GM19043 (cell line): ENCODE data around the gene CTSA.

ENCODE experiments used
- ATAC-seq: cut with Tn5 transposase; IDR thresholded peaks from one replicate; pipeline ENCODE4 v1.9.1; 2021; ENCODE audit warnings: low read depth; ENCODE audit not compliant: unreplicated experiment

CTSA gene

GRCh38 chr20:45934586-45935415, 43.7 kb downstream of the CTSA start, which contains the start of gene PCIF1:
Gene PCIF1 (plus strand): TSS chr20:45934683. CDS start chr20:45939000, 4,317 bp downstream.
- peak; percentile 64 for ATAC-seq

DNA sequence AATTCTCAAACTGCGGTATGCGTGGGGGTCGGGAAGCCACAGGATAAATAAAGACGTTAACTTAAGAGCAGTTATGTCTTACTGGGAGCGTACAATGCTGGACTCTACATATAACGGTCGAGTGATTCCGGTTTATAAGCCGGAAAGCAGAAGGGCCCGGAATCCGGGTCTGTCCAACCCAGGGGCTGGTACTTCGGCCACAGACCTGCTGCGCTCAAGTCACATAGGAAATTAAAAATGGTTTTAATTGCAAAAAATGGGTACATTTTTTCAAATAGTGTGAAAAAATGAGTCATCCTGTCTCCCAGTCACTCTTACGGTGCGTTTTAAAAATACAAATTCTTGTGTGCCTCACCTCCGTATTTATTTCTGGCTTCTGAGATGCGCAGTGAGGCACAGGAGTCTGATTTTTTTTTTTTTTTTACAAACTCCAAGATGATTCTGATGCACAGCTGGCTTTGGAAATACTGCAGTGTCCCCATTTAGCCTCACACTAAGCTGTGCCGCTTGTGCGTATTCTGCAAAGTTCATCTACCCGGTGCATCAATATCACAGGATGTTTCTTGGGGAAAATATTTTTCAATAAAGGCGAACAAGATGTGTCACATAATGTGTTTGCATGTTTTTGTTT, 44.4 kb downstream of the CTSA start:
- peak; percentile 25 for ATAC-seq

GRCh38 chr20:45937765-45938164, 46.6 kb downstream of the CTSA start:
- ATAC-seq, result no peak

- ATAC-seq, result no peak
Observed at GRCh38 chr20:45938727-45939438, 47.7 kb downstream of the CTSA start.

GRCh38 chr20:45940053-45940452, 48.9 kb downstream of the CTSA start:
- ATAC-seq, result no peak

DNA sequence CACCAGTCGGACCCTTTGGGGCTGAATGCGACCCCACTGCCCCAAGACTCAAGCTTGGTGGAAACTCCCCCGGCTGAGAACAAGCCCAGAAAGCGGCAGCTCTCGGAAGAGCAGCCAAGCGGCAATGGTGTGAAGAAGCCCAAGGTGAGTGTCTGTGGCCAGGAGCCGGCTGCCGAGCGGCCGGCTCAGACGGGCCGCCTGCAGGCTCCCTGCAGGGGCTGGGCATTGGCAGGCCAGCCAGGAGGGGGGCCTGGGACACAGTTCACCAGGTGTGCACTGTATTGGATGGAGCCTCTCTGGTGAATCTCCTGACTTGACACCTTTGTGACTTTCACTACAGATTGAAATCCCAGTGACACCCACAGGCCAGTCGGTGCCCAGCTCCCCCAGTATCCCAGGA, 49.3 kb downstream of the CTSA start:
- no peak for ATAC-seq

GRCh38 chr20:45943613-45944012, 52.5 kb downstream of the CTSA start:
- ATAC-seq, result no peak

- ATAC-seq, result no peak
Observed at GRCh38 chr20:45944151-45944964, 53.2 kb downstream of the CTSA start.

DNA sequence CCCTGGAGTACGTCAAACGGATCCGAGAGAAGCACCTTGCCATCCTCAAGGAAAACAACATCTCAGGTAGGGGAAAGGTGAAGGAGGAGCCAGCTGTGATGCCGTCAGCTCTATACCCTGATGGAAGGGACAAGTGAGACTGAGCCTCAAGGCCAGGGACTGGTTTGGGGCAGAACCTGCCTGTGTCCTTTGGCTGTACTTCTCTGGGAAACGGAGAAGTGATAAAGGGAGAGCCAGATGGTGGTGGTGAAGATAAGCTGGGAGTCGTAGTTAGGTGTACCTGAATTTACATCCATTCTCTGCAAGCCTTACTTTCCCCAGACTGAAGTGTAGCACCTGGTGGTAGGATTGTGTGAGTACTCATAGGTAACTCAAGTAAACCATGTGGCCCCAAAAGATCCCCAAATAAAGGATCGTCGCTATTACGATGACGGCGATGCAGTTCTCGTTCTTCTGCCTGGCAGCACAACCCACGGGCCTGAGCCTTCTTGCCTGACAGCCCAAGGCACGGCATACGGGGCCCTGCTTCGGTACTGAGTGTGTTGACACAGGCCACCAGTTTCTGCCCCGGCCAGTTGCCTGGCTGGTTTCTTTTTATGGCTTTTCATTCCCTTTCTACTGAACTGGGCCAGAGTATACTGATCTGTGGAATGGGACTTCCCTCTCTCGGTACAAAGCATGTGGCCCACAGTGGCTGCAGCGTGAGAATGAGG, 54.0 kb downstream of the CTSA start:
- ATAC-seq, result no peak

DNA sequence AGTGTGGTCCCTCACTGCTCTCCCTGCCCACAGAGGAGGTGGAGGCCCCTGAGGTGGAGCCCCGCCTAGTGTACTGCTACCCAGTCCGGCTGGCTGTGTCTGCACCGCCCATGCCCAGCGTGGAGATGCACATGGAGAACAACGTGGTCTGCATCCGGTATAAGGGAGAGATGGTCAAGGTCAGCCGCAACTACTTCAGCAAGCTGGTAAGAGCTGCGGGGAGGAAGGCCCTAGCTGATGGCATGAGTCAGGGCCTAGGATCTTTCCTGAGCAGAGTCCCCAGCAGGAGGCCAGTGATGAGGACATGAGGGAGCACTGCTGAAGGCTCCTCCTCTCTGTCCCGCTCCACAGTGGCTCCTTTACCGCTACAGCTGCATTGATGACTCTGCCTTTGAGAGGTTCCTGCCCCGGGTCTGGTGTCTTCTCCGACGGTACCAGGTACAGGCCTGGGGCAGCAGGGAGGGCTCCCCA, 54.6 kb downstream of the CTSA start:
- ATAC-seq, result no peak

DNA sequence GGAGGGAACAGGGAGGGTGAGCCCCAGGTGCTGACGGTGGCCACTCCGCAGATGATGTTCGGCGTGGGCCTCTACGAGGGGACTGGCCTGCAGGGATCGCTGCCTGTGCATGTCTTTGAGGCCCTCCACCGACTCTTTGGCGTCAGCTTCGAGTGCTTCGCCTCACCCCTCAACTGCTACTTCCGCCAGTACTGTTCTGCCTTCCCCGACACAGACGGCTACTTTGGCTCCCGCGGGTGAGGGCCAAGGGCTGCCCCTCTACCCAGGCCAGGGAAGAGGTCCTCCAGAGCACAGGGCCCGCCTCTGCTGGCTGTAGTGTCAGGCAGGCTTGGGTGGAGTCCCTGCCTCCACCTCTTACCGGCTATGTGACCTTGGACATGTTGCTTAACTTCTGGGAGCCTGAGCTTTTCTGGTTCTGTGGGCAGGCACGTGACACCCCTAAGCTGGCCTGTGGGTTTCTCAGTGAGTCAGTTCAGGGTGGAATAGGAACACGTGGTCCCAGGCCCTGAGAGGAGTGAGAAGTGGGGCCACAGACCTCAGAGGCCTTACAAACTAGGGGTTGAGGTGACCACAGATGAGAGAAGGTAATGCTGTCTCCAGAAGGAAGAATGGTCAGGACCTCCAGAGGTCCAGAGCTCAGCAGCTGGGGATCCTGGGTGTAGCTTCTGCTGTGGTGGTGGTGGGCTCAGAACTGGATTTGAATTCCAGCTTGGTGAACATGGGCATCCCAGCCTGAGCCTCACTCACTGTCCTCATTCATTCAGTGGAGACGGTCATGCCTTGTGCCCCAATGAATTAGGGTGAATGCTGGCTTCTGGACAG, 55.2 kb downstream of the CTSA start:
- no peak for ATAC-seq

GRCh38 chr20:45947110-45947866, 56.2 kb downstream of the CTSA start:
- ATAC-seq, result no peak

- ATAC-seq, result no peak
Observed at GRCh38 chr20:45948261-45948733, 57.2 kb downstream of the CTSA start.
